ENCODE results near the gene KLF13.

- TF ChIP-seq CTCF (IDR thresholded peaks at IDR 0.05) (no peak), POLR2A (IDR thresholded peaks at IDR 0.05) (no peak)
Measured at GRCh38 chr15:31412824-31413223, 86.2 kb downstream of the KLF13 start.
